ENCODE measurements around the gene PIGC.

DNA sequence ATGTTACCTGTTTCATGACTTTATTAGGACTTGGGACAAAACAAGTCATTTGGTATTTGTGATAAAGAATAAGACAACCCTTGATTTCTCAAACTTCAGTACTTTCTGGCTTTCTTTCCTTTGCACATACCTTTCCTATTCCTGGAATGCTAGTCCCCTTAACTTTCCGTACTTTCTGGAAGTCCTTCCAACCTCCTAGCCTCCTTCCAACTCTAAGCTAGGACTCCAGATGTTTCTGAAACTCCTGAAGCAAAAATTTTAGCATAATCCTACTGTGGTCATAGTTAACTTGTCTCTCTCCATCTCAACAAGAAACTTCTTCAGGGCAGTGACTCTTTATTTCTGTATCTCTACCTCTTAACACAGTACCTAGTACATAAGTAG, 43.2 kb downstream of the PIGC start:
- TF ChIP-seq, protein P1, sequence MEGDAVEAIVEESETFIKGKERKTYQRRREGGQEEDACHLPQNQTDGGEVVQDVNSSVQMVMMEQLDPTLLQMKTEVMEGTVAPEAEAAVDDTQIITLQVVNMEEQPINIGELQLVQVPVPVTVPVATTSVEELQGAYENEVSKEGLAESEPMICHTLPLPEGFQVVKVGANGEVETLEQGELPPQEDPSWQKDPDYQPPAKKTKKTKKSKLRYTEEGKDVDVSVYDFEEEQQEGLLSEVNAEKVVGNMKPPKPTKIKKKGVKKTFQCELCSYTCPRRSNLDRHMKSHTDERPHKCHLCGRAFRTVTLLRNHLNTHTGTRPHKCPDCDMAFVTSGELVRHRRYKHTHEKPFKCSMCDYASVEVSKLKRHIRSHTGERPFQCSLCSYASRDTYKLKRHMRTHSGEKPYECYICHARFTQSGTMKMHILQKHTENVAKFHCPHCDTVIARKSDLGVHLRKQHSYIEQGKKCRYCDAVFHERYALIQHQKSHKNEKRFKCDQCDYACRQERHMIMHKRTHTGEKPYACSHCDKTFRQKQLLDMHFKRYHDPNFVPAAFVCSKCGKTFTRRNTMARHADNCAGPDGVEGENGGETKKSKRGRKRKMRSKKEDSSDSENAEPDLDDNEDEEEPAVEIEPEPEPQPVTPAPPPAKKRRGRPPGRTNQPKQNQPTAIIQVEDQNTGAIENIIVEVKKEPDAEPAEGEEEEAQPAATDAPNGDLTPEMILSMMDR (IDR thresholded peaks at IDR 0.05) = no peak
- TF ChIP-seq POLR2A (IDR thresholded peaks at IDR 0.05) = no peak
